Endothelial cell of umbilical vein (primary cell): ENCODE results near the gene SLC22A15. TPM values are rescaled to one million over a fixed set of nuclear protein-coding genes. Genes with fewer than 3 reads are reported as not detected.

ENCODE experiments used
- BruUV-seq: library from RNA; stranded (reverse); fragments of 400-500 nt; replicated peaks from 2 replicates; lab custom pipeline; 2021; lab: Mats Ljungman, UMichigan
- CTCF ChIA-PET: fragments of 300-600, 350-600 bp; sonication (Branson Sonifier 250); formaldehyde crosslinking; loops from one replicate; lab custom pipeline; 2021; ENCODE audit warnings: antibody characterized with exemption, inconsistent platforms; lab: Charles Lee
- POLR2A ChIA-PET: fragments of 300-600, 350-600 bp; sonication (Branson Sonifier 250); formaldehyde crosslinking; loops from one replicate; lab custom pipeline; 2021; ENCODE audit warnings: antibody characterized with exemption, inconsistent platforms; lab: Charles Lee
- DNase-seq: peaks from one replicate; pipeline ENCODE4 v3.0.0-alpha.2; 2011; ENCODE audit warnings: low read depth, low spot score
- FAIRE-seq: peaks from 2 replicates; lab custom pipeline; 2011; peaks lifted over from hg19 to GRCh38; lab: Jason Lieb, UNC
- H2AFZ ChIP-seq: 2 replicates; pipeline ENCODE4 v1.6.0; 2012; ENCODE audit warnings: low read depth, low read length, control low read depth, inconsistent platforms
- H3K27ac ChIP-seq: 2 replicates; pipeline ENCODE4 v1.5.1; 2011; ENCODE audit warnings: low read depth, mild to moderate bottlenecking, control low read depth, low read length, moderate library complexity; ENCODE audit not compliant: insufficient read depth
- H3K27me3 ChIP-seq, 2 experiments: 2 replicates each; pipeline versions ENCODE4 v1.6.0 to v1.6.1; 2011; ENCODE audit warnings: low read length in 2 of 2, mixed read lengths in 1 of 2; ENCODE audit not compliant: control insufficient read depth in 2 of 2, insufficient read depth in 2 of 2
- H3K36me3 ChIP-seq, 2 experiments: 2 replicates in 1 of 2; 3 replicates in 1 of 2; pipeline ENCODE4 v1.5.1; 2011; ENCODE audit warnings: low read length in 2 of 2, mild to moderate bottlenecking in 1 of 2, moderate library complexity in 1 of 2; ENCODE audit not compliant: control insufficient read depth in 2 of 2, insufficient read depth in 2 of 2; ENCODE audit errors: extremely low read depth in 1 of 2
- H3K4me1 ChIP-seq: 3 replicates; pipeline ENCODE4 v1.5.1; 2011; ENCODE audit warnings: mild to moderate bottlenecking, low read length; ENCODE audit not compliant: control insufficient read depth, insufficient read depth; ENCODE audit errors: extremely low read depth
- H3K4me2 ChIP-seq: 2 replicates; pipeline ENCODE4 v1.6.1; 2011; ENCODE audit warnings: low read length, control low read depth, mixed read lengths; ENCODE audit not compliant: insufficient read depth
- H3K4me3 ChIP-seq, 3 experiments: fragments of 200-600 bp in 1 of 3; sonication (generic), shearing (Covaris generic) in 1 of 3; replicated peaks in 1 of 3; 2 replicates each; pipeline ENCODE4 v1.5.1; 2011 to 2016; ENCODE audit warnings: control low read depth in 3 of 3, low read length in 3 of 3, mild to moderate bottlenecking in 2 of 3, inconsistent platforms in 1 of 3, low read depth in 1 of 3, moderate library complexity in 1 of 3; ENCODE audit not compliant: insufficient read depth in 1 of 3
- H3K79me2 ChIP-seq: 2 replicates; pipeline ENCODE4 v1.6.0; 2012; ENCODE audit warnings: low read length, inconsistent platforms; ENCODE audit not compliant: control insufficient read depth, insufficient read depth
- H3K9ac ChIP-seq: replicated peaks from 2 replicates; pipeline ENCODE3; 2011; ENCODE audit warnings: low read length, control low read depth; ENCODE audit not compliant: insufficient read depth; ENCODE audit errors: extremely low read depth
- H3K9me1 ChIP-seq: replicated peaks from 3 replicates; pipeline ENCODE4 v1.6.0; 2011; ENCODE audit warnings: mild to moderate bottlenecking, low read length; ENCODE audit not compliant: control insufficient read depth, insufficient read depth; ENCODE audit errors: extremely low read depth
- H3K9me3 ChIP-seq: replicated peaks from 2 replicates; pipeline ENCODE4 v1.5.1; 2012; ENCODE audit warnings: low read length, inconsistent platforms; ENCODE audit not compliant: control insufficient read depth, insufficient read depth
- H4K20me1 ChIP-seq: replicated peaks from 2 replicates; pipeline ENCODE3; 2011; ENCODE audit warnings: mild to moderate bottlenecking, low read length; ENCODE audit not compliant: control insufficient read depth, insufficient read depth; ENCODE audit errors: extremely low read depth
- EZH2 ChIP-seq: IDR thresholded peaks from 2 replicates; pipeline ENCODE4 v1.6.1; 2012; ENCODE audit warnings: borderline replicate concordance, low read depth, mild to moderate bottlenecking, moderate library complexity, low read length, inconsistent platforms; ENCODE audit not compliant: severe bottlenecking
- FOS ChIP-seq: IDR thresholded peaks from 2 replicates; pipeline ENCODE4 v1.6.1; 2011; ENCODE audit warnings: mild to moderate bottlenecking, low read length, moderate library complexity, borderline replicate concordance; ENCODE audit not compliant: insufficient read depth
- GATA2 ChIP-seq: IDR thresholded peaks from 2 replicates; pipeline ENCODE4 v1.7.0; 2011; ENCODE audit warnings: low read depth, mild to moderate bottlenecking, moderate library complexity, mixed read lengths, low read length; ENCODE audit not compliant: insufficient read length, insufficient read depth
- JUN ChIP-seq: IDR thresholded peaks from 2 replicates; pipeline ENCODE4 v1.6.1; 2011; ENCODE audit warnings: borderline replicate concordance, low read depth; ENCODE audit not compliant: insufficient read length, insufficient read depth
- MYC ChIP-seq: IDR thresholded peaks from one replicate; pipeline ENCODE4 v1.6.1; 2011; ENCODE audit warnings: mild to moderate bottlenecking, low read depth, low read length
- POLR2A ChIP-seq: IDR thresholded peaks from 2 replicates; pipeline ENCODE4 v1.6.1; 2012; ENCODE audit warnings: low read depth, mild to moderate bottlenecking, control low read depth, low read length
- POLR2AphosphoS5 ChIP-seq: IDR thresholded peaks from 2 replicates; pipeline ENCODE4 v1.6.1; 2012; ENCODE audit warnings: low read depth, mild to moderate bottlenecking, control low read depth, low read length, moderate library complexity; ENCODE audit not compliant: insufficient read depth
- dilution Hi-C: fragments of 300-500 bp; cut with MboI; formaldehyde crosslinking; loops from one replicate; pipeline ENCODE4 v1.15.0; 2019; ENCODE audit warnings: low sequenced_read_pairs; ENCODE audit not compliant: extremely low pct_ligation_motif_present
- intact Hi-C: fragments of 100-400 bp; cut with micrococcal nuclease; formaldehyde crosslinking; loops from one replicate; pipeline ENCODE4 v1.10.0; 2022
- polyA plus RNA-seq, 4 experiments: library from polyadenylated mRNA; depleted of rRNA in 3 of 4; stranded (reverse) in 3 of 4; unstranded in 1 of 4; fragments of >200 nt; gene quantifications; 2 replicates each; pipeline versions ENCODE4 v1.2.1 to v1.2.3, GENCODE V29; 2011 to 2012; ENCODE audit warnings: missing spikeins in 1 of 4
- total RNA-seq: library from RNA; stranded (reverse); gene quantifications from 2 replicates; pipeline ENCODE4 v1.2.3, GENCODE V29; 2021
- TF ChIP-seq, protein P1 (sequence below): IDR thresholded peaks from 2 replicates; pipeline ENCODE4 v1.6.1; 2011; ENCODE audit not compliant: insufficient read depth, insufficient read length
- TF ChIP-seq, protein P2 (sequence below), 2 donors: IDR thresholded peaks; 1 replicate in 1 of 2; 2 replicates in 1 of 2; pipeline ENCODE4 v1.5.1; 2011; ENCODE audit warnings: low read length in 2 of 2, mild to moderate bottlenecking in 2 of 2, moderate library complexity in 2 of 2, control low read depth in 1 of 2, inconsistent platforms in 1 of 2, low read depth in 1 of 2; ENCODE audit not compliant: insufficient read depth in 1 of 2; ENCODE audit errors: extremely low read depth in 1 of 2

SLC22A15 gene
- total and polyA plus RNA-seq, 2 donors (not counting 3 experiments of a cell fraction or from before 2014, with no cell fraction given): 0.44 TPM; not detected in 1

DNA sequence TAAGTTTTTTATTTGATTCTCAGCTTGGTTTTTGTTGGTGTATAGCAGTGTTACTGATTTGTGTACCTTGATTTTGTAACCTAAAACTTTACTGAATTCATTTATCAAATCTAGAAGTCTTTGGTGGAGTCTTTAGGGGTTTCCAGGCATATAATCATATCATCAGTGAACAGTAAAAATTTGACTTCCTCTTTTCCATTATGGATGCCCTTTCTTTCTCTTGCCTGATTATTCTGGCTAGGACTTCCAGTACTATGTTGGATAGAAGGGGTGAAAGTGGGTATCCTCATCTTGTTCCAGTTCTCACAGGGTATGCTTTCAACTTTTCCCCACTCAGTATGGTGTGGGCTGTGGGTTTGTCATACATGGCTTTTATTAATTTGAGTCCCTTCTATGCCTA is 111.3 kb downstream of the SLC22A15 start:
- H3K9me3 ChIP-seq: no peaks in the 10 kb centered on the region
- no peak for FAIRE-seq
- H2AFZ ChIP-seq: no peak overlapping the region
- dilution Hi-C loops: no loop called here
- H3K4me1 ChIP-seq: no peaks in the 10 kb centered on the region
- no peaks in the 10 kb centered on the region for H3K79me2 ChIP-seq
- no peaks in the 10 kb centered on the region for H3K9me1 ChIP-seq
- H3K9ac ChIP-seq: no peak overlapping the region
- POLR2A ChIA-PET: no interaction called here
- DNase-seq: no peak
- TF ChIP-seq FOS (no peak), GATA2 (no peak), MYC (no peak), POLR2AphosphoS5 (no peak), EZH2 (no peak), JUN (no peak), POLR2A (no peak)
- TF ChIP-seq, protein P1, sequence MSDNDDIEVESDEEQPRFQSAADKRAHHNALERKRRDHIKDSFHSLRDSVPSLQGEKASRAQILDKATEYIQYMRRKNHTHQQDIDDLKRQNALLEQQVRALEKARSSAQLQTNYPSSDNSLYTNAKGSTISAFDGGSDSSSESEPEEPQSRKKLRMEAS: no peak
- TF ChIP-seq, protein P2, sequence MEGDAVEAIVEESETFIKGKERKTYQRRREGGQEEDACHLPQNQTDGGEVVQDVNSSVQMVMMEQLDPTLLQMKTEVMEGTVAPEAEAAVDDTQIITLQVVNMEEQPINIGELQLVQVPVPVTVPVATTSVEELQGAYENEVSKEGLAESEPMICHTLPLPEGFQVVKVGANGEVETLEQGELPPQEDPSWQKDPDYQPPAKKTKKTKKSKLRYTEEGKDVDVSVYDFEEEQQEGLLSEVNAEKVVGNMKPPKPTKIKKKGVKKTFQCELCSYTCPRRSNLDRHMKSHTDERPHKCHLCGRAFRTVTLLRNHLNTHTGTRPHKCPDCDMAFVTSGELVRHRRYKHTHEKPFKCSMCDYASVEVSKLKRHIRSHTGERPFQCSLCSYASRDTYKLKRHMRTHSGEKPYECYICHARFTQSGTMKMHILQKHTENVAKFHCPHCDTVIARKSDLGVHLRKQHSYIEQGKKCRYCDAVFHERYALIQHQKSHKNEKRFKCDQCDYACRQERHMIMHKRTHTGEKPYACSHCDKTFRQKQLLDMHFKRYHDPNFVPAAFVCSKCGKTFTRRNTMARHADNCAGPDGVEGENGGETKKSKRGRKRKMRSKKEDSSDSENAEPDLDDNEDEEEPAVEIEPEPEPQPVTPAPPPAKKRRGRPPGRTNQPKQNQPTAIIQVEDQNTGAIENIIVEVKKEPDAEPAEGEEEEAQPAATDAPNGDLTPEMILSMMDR (IDR thresholded peaks at IDR 0.05; ENCODE audit: extremely low read depth in 1 of 2, insufficient read depth in 1 of 2, low read depth in 1 of 2, low read length in 2 of 2): no peak
- CTCF ChIA-PET: no interaction called here
- no peaks in the 10 kb centered on the region for H4K20me1 ChIP-seq
- no peak overlapping the region for H3K4me3 ChIP-seq
- no TSS peak for BruUV-seq
- no peaks in the 10 kb centered on the region for H3K36me3 ChIP-seq
- no peaks in the 10 kb centered on the region for H3K27me3 ChIP-seq
- H3K4me2 ChIP-seq: no peak overlapping the region
- no peak overlapping the region for H3K27ac ChIP-seq
- intact Hi-C loops: no loop called here
